GM04503 (cell line): Measurements from ENCODE around the gene WDR1.

Source experiments
- DNase-seq: peaks from one replicate; pipeline ENCODE4 v3.0.0-alpha.2; 2012; ENCODE audit warnings: low read depth

WDR1 gene

DNA sequence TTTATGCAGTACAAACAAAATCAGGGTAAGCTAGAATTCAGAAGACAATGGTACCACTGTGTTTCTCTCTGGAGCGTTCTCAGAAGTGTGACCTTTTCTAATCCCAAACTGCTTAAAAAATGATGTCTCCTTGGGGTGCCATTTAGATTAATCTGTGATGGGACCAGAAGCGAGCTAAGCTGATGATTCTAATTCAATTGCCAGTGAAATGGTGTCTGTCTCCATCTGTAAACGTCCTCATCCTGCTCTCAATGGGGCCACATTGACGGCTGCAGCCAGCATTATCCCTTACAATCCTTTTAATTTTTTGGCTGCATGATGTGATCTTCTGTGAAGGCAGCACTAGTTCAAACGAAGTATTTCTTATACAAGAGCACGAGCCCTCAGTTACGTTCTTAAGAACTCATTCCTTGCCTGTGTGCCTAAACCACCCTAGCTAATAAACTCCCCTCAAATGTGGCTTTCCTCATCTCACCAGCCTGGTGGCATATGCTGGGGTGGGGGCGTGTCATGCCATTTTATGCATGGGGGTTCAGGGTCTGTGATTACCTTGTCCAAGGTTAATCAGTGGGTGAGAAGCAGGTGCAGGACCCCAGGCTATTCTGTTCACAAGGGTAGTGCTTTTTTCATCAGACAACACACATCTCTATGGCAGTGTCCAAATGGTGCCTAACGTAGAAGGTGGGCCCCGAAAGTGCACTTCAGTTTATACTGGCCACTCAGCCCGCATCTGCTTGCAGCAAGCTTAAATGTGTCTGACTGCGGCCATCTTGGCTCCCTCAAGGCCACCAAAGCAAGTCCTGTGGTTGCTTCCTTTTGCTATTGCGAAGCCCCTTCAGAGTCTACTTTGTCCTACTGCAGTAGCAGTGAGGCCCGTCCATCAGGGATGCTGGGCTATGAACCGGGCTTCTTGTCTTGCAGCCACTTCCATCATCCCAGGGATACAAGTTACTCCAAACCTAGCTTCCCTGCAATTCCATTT lies 49.6 kb downstream of the WDR1 start:
- no peak for DNase-seq

- DNase-seq, result no peak
Observed at GRCh38 chr4:10066206-10066605, 50.4 kb downstream of the WDR1 start.

DNA sequence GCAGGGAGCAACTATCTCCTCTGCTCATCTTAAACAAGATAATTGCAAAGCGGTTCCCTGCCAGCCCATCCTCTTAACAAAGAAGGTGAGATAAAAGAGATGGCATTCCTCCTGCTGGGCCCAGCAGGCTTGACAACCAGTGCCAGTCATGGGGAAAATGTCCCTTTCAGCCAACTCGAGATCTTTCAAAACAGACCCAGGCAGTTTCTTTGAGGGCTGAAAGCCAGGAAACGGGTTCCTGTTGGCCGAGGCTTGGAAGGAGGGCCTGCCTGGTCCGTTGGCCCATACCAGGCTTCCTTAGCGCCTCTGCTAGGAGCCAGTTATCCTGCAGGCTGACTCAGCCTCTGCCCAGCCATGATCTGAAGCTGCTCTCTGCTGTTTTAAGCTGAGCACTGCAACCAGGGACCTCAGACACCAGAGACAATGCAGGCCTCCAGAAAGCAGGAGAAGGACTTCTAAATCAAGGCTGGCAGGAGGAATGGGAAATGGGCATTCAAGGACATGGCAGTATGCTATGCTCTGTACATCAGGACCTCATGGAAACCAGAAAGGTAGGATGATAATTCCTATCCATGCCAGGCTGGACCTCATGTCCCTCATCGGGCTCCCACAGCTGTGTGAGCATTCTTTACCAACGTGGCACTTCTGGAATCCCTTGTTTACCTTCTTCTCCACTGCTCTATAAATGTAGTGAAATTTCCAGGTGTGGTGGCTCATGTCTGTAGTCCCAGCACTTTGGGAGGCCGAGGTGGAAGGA lies 52.9 kb downstream of the WDR1 start:
- peak; percentile 31 for DNase-seq

DNA sequence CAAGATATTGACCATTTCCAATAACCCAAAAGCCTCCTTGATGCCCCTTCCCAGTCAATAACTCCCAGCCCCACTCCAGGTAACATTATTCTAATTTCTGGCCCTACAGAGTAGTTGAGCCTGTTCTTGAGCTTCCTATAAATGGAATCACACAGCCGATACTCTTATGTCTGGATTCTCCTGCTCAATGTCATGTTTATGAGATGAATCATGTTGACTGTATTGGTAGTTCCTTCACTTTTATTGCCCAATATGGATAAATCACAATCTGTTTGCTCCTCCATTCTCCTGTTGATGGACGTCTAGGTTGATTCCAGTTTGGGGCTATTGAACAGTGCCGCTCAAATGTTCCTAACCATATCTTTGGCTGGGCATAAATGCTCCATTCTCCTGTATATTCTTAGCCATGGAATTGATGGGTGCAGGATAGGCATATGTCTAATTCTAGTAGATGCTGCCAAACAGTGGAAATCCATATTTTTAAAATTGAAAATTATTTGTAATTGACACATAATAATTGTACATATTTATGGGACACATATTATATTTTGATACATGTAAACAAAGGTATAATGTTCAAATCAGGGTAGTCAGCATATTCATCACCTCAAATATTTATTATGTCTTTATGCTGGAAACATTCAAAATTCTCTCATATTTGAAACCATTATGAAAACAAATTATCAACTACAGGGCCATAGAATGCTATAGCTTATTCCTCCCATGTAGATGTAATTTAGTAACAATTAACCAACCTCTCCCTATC lies 54.8 kb downstream of the WDR1 start:
- DNase-seq, result no peak

GRCh38 chr4:10058371-10058770 lies 58.2 kb downstream of the WDR1 start:
- DNase-seq, result no peak

GRCh38 chr4:10057023-10057395 lies 59.6 kb downstream of the WDR1 start:
- DNase-seq, result no peak

DNA sequence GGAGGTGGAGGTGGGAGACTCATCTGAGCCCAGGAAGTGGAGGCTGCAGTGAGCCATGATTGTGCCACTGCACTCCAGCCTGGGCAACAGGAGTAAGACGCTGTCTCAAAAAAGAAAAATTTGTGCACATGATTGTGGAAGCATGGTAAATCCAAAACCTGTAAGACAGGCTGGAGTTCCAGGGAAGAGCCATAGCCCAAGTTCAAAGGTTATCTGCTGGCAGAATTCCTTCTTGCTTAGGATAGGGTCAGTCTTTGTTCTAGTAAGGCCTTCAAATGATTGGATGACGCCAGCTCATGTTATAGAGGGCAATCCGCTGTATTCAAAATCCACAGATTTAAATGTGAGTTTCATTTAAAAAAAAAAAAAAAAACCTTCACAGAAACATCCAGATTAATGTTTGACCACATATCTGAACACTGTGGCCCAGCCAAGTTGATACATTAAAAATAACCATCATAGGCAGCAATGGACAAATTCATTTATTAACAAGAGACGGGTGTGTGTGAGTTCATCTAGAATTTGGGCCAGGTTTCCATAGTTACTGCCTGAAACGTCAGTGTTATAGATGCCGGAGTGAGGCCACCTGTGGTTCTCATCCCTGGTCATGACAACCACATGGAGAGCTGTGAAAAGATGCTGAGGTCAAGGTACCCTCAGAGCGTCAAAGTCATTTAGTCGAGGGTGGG lies 60.1 kb downstream of the WDR1 start:
- no peak for DNase-seq

DNA sequence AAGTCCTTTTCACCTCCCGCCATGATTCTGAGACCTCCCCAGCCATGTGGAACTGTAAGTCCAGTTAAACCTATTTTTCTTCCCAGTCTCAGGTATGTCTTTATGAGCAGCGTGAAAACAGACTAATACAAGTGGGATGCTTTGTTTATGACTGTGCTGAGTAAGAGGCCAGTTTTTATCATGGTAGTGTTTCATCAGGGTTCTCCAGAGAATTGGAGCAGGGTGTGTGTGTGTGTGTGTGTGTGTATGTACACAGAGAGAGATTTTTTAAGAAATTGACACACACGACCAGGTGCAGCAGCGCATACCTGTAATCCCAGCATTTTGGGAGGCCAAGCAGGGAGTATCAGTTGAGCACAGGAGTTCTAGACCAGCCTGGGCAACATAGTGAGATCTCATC lies 60.7 kb downstream of the WDR1 start:
- no peak for DNase-seq

GRCh38 chr4:10054571-10055041 lies 62.0 kb downstream of the WDR1 start:
- no peak for DNase-seq

DNA sequence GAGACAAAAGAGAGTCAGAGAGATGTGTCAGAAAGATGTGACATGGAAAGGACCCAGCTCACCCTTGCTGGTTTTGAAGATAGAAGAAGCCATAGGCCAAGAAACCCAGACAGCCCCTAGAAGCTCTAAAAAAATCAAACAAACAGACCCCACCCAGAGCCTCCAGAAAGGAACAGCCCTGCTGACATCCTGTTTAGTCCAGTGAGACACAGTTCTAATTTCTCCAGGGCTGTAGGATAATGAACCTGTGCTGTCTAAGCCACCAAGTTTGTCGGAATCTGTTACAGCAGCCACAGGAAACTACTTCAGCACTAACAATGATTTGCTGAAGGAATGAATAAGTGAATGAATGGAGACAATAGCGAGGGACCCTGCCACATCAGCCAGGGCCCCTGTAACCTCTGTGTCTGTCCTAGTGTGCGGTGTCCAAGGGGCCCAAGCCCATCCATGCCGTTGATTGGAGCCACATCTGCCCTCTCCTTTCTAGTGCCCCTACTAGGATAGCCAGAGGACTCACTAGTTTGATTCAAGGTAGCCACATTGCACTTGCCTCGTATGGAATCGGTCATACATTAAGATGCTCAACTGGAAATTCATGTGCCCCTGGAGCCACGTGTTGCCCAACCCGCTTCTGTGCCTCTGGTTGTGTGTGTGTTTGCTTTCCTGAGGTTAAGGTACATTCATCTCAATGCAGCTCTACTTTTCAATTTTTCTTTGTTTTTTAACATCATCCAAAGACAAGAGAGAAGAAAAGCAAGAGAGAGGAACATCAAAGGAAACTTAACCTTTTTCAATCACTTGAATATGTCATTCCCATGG lies 62.8 kb downstream of the WDR1 start:
- no peak for DNase-seq

DNA sequence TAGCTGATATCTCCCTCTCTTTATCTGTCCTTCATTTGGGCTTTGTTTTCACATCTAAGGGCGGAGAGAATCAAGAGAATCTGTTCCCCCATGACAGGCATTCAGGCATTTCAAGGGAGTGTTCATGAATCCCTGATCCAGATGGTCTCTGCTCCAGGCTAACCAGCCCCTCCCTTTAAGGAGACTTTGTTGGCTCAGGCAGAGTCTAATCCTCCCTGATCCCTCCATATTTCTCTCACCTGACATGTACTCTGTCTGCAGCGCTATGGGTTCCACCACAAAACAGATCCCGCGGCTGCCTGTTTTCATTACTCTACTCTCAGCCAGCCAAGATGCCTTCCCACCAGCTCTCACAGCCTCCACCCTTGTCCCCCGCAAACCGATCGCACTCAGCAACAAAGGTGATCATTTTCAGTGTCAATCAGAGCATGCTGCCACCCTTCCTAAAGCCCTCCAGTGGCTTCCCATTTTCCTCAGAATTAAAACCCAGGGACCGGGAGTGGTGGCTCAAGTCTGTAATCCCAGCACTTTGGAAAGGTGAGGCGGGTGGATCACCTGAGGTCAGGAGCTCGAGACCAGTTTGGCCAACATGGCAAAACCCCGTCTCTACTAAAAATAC lies 65.0 kb downstream of the WDR1 start:
- no peak for DNase-seq

DNA sequence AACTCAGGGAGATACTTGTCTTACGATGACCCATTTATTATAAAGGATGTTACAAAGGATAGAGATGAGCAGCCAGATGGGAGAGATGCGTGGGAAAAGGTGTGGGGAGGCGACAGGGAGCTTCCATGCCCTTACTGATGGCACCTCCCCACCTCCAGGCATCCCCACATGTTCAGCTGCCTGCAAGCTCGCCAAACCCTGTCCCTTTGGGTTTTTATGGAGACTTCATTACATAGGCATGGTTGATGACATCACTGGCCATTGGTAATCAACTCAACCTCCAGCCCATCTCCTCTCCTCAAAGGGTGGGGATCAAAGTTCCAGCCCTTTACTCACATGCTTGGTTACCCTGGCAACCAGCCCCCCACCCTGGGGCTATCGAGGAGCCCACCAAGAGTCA lies 65.9 kb downstream of the WDR1 start:
- DNase-seq, result no peak

- DNase-seq, result no peak
Observed at GRCh38 chr4:10050261-10050661, 66.3 kb downstream of the WDR1 start.

- DNase-seq, result no peak
Observed at GRCh38 chr4:10048941-10049697, 67.5 kb downstream of the WDR1 start.

- no peak for DNase-seq
Observed at GRCh38 chr4:10047967-10048366, 68.6 kb downstream of the WDR1 start.

GRCh38 chr4:10046471-10046870 lies 70.1 kb downstream of the WDR1 start:
- no peak for DNase-seq

- DNase-seq, result peak; percentile 36
Observed at GRCh38 chr4:10045481-10045880, 71.1 kb downstream of the WDR1 start.

GRCh38 chr4:10041036-10041435 lies 75.6 kb downstream of the WDR1 start:
- no peak for DNase-seq

GRCh38 chr4:10040049-10040892 lies 76.3 kb downstream of the WDR1 start:
- DNase-seq, result no peak
